Osteocyte (in vitro differentiated cells): ENCODE results near the gene B3GNT5. TPM values are rescaled to one million over a fixed set of nuclear protein-coding genes. Genes with fewer than 3 reads are reported as not detected.
A peak's percentile ranks its signal among the peaks of the same experiment; 100 is the strongest.

ENCODE experiments used
- DNase-seq: peaks from one replicate; pipeline ENCODE4 v3.0.0; 2021; ENCODE audit warnings: mixed read lengths; ENCODE audit not compliant: unreplicated experiment; ENCODE audit errors: extremely low spot score
- H3K27ac Mint-ChIP-seq: one replicate; pipeline ENCODE4 v1.8.0; 2021; ENCODE audit warnings: mild to moderate bottlenecking, mixed read lengths; ENCODE audit not compliant: unreplicated experiment
- H3K27me3 Mint-ChIP-seq: one replicate; pipeline ENCODE4 v1.8.0; 2021; ENCODE audit warnings: mixed read lengths; ENCODE audit not compliant: unreplicated experiment
- H3K36me3 Mint-ChIP-seq: one replicate; pipeline ENCODE4 v1.8.0; 2021; ENCODE audit warnings: mixed read lengths; ENCODE audit not compliant: unreplicated experiment
- H3K4me1 Mint-ChIP-seq: one replicate; pipeline ENCODE4 v1.8.0; 2021; ENCODE audit warnings: mixed read lengths; ENCODE audit not compliant: unreplicated experiment
- H3K4me3 Mint-ChIP-seq: one replicate; pipeline ENCODE4 v1.8.0; 2021; ENCODE audit warnings: mild to moderate bottlenecking, moderate library complexity, mixed read lengths; ENCODE audit not compliant: unreplicated experiment
- H3K9me3 Mint-ChIP-seq: one replicate; pipeline ENCODE4 v1.8.0; 2021; ENCODE audit warnings: mixed read lengths; ENCODE audit not compliant: unreplicated experiment
- CTCF ChIP-seq: fragments of 200-600 bp; sonication (generic); IDR thresholded peaks from 2 replicates; pipeline ENCODE4 v1.5.0; 2021; ENCODE audit warnings: antibody characterized with exemption, mild to moderate bottlenecking, moderate library complexity
- total RNA-seq: library from RNA; stranded (reverse); gene quantifications from 2 replicates; pipeline ENCODE4 v1.2.1, GENCODE V29; 2021

B3GNT5 gene
- total RNA-seq, 1 donor from 2014 or later: 20.6 TPM

GRCh38 chr3:183244981-183245476 is 8.0 kb upstream of the B3GNT5 start:
- H3K36me3 Mint-ChIP-seq: peaks cover 6% of the 10 kb centered on the region
- H3K4me3 Mint-ChIP-seq: no peak overlapping the region
- no peak for TF ChIP-seq CTCF
- DNase-seq: no peak
- H3K9me3 Mint-ChIP-seq: peaks cover 6% of the 10 kb centered on the region
- peaks cover 7% of the 10 kb centered on the region for H3K4me1 Mint-ChIP-seq
- H3K27me3 Mint-ChIP-seq: peaks cover 4% of the 10 kb centered on the region
- H3K27ac Mint-ChIP-seq: no peak overlapping the region

- H3K4me3 Mint-ChIP-seq: no peak overlapping the region
- H3K36me3 Mint-ChIP-seq: no peaks in the 10 kb centered on the region
- peaks cover 7% of the 10 kb centered on the region for H3K4me1 Mint-ChIP-seq
- H3K27me3 Mint-ChIP-seq: no peaks in the 10 kb centered on the region
- peaks cover under 1% of the 10 kb centered on the region for H3K9me3 Mint-ChIP-seq
- no peak for TF ChIP-seq CTCF
- no peak for DNase-seq
- H3K27ac Mint-ChIP-seq: no peak overlapping the region
Observed at GRCh38 chr3:183247011-183247589, 6.0 kb upstream of the B3GNT5 start.

- Mint-ChIP-seq H3K4me1 (peaks cover 11% of the 10 kb centered on the region), H3K27me3 (no peaks in the 10 kb centered on the region), H3K36me3 (no peaks in the 10 kb centered on the region), H3K4me3 (no peak overlapping the region), H3K9me3 (no peaks in the 10 kb centered on the region), H3K27ac (no peak overlapping the region)
- no peak for TF ChIP-seq CTCF
- DNase-seq: no peak
Observed at GRCh38 chr3:183249006-183249718, 3.9 kb upstream of the B3GNT5 start.

- Mint-ChIP-seq H3K36me3 (peaks cover 1% of the 10 kb centered on the region), H3K4me3 (peak overlapping the region; percentile 72), H3K4me1 (peaks cover 23% of the 10 kb centered on the region), H3K9me3 (no peaks in the 10 kb centered on the region), H3K27me3 (no peaks in the 10 kb centered on the region), H3K27ac (peak overlapping the region; percentile 38)
- no peak for TF ChIP-seq CTCF
- DNase-seq: no peak
Observed at GRCh38 chr3:183252118-183252782, 803 bp upstream of the B3GNT5 start.
